ENCODE data around the gene NR6A1. TPM values are rescaled to one million over a fixed set of nuclear protein-coding genes. Genes with fewer than 3 reads are reported as not detected.
A peak's percentile ranks its signal among the peaks of the same experiment; 100 is the strongest.

NR6A1 gene
- polyA plus RNA-seq, 2 of the 4 experiments (the other 2 are of a cell fraction): 1.7 to 3.3 TPM

- Histone ChIP-seq H3K9me3 (no peaks in the 10 kb centered on the region), H3K4me3 (no peak overlapping the region), H3K4me1 (peaks cover 48% of the 10 kb centered on the region), H3K27ac (peak overlapping the region in 1 of 2 experiments; percentile 59; a peak in 2 of 6 replicates), H3K4me2 (no peak overlapping the region)
- TF ChIP-seq TP53 (CRISPR knock-in tag; IDR thresholded peaks at IDR 0.05) (no peak), EHMT2 (IDR thresholded peaks at IDR 0.05; ENCODE audit: low read depth) (no peak), EP300 (IDR thresholded peaks at IDR 0.05) (no peak), POLR2AphosphoS2 (conservative IDR thresholded peaks at IDR 0.05; ENCODE audit: low read length) (no peak), PHF8 (IDR thresholded peaks at IDR 0.05; ENCODE audit: borderline replicate concordance, low read depth) (no peak), MYC (IDR thresholded peaks at IDR 0.05; ENCODE audit: borderline replicate concordance, low read length) (no peak), RARB (CRISPR knock-in tag; IDR thresholded peaks at IDR 0.05) (no peak), ZNF302 (CRISPR knock-in tag; IDR thresholded peaks at IDR 0.05) (no peak), USF2 (IDR thresholded peaks at IDR 0.05) (no peak), HOXA7 (CRISPR knock-in tag; IDR thresholded peaks at IDR 0.05) (no peak), NR3C1 (IDR thresholded peaks at IDR 0.05) (no peak), HES2 (IDR thresholded peaks at IDR 0.05) (no peak), JUNB (IDR thresholded peaks at IDR 0.05) (no peak), GATA3 (IDR thresholded peaks at IDR 0.05; ENCODE audit: borderline replicate concordance) (no peak), KDM1A (IDR thresholded peaks at IDR 0.05; ENCODE audit: low read depth) (no peak), RCOR1 (IDR thresholded peaks at IDR 0.05; ENCODE audit: low read depth, low read length) (no peak)
- no peak for DNase-seq (ENCODE audit: low read depth in 1 of 2, low spot score in 1 of 2)
- POLR2A ChIA-PET: no interaction called here
- FAIRE-seq: no peak
- CTCF ChIA-PET: interaction anchor here (2.1 to 37.7 kb wide), 4 partner anchors 8 to 64 kb away, joined by 7 to 2512 read pairs (median 403); partner anchors contain the start of genes ARPC5L, NR6A1, RPL35 and WDR38
- ATAC-seq: no peak
- 90% methylated on average over 2 of the region's 3 CpGs for WGBS (ENCODE audit: missing lambda C conversion rate)
Measured at GRCh38 chr9:124781967-124782660, 11.0 kb upstream of the NR6A1 start.

GRCh38 chr9:124780757-124781151 is 9.6 kb upstream of the NR6A1 start:
- ChIA-PET CTCF (interaction anchor here (0.6 to 37.7 kb wide), 4 partner anchors 9 to 69 kb away, joined by 3 to 2512 read pairs (median 403); partner anchors contain the start of genes ARPC5L, NR6A1, RPL35 and WDR38), POLR2A (no interaction called here)
- Histone ChIP-seq H3K27ac (peak overlapping the region in 1 of 2 experiments; percentile 79; a peak in 3 of 6 replicates), H3K4me1 (peaks cover 54% of the 10 kb centered on the region), H3K9me3 (no peaks in the 10 kb centered on the region), H3K4me3 (no peak overlapping the region), H3K4me2 (no peak overlapping the region)
- ATAC-seq (no peak), DNase-seq (ENCODE audit: low read depth in 1 of 2, low spot score in 1 of 2) (no peak), FAIRE-seq (no peak)
- 96% methylated on average over 4 of the region's 4 CpGs for WGBS (ENCODE audit: missing lambda C conversion rate)
- TF ChIP-seq RARB (CRISPR knock-in tag; IDR thresholded peaks at IDR 0.05) (no peak), HOXA7 (CRISPR knock-in tag; IDR thresholded peaks at IDR 0.05) (no peak), MYC (IDR thresholded peaks at IDR 0.05; ENCODE audit: borderline replicate concordance, low read length) (no peak), KDM1A (IDR thresholded peaks at IDR 0.05; ENCODE audit: low read depth) (no peak), CHD4 (IDR thresholded peaks at IDR 0.05; ENCODE audit: borderline replicate concordance) (no peak), ZSCAN20 (CRISPR knock-in tag; IDR thresholded peaks at IDR 0.05) (no peak), CBX2 (IDR thresholded peaks at IDR 0.05; ENCODE audit: borderline replicate concordance, low read depth) (no peak), GATA3 (IDR thresholded peaks at IDR 0.05; ENCODE audit: borderline replicate concordance) (no peak), JUNB (IDR thresholded peaks at IDR 0.05) (no peak), BCL3 (IDR thresholded peaks at IDR 0.05) (no peak), RFX5 (IDR thresholded peaks at IDR 0.05) (no peak), RNF2 (IDR thresholded peaks at IDR 0.05; ENCODE audit: borderline replicate concordance, low read depth) (no peak), CHD2 (IDR thresholded peaks at IDR 0.05; ENCODE audit: low read length, partially characterized antibody) (no peak), HEYL (CRISPR knock-in tag; IDR thresholded peaks at IDR 0.05) (no peak), ZNF302 (CRISPR knock-in tag; IDR thresholded peaks at IDR 0.05) (no peak)

All from A549 (cell line).